Epidermal melanocyte (primary cell): ENCODE data around the gene IFNAR1.

Experiments used
- DNase-seq: peaks from one replicate; pipeline ENCODE4 v3.0.0; 2011; ENCODE audit warnings: low spot score; ENCODE audit not compliant: insufficient read length

IFNAR1 gene

GRCh38 chr21:33324291-33325221 is at the start of gene IFNAR1:
IFNAR1 (plus strand) TSS chr21:33324970; CDS start chr21:33325056, 86 bp downstream.
- peak; percentile 77 for DNase-seq

GRCh38 chr21:33278721-33279120 is 46.0 kb upstream of the IFNAR1 start:
- DNase-seq, result peak; percentile 26

- no peak for DNase-seq
Measured at GRCh38 chr21:33279330-33279820, 45.4 kb upstream of the IFNAR1 start.

DNA sequence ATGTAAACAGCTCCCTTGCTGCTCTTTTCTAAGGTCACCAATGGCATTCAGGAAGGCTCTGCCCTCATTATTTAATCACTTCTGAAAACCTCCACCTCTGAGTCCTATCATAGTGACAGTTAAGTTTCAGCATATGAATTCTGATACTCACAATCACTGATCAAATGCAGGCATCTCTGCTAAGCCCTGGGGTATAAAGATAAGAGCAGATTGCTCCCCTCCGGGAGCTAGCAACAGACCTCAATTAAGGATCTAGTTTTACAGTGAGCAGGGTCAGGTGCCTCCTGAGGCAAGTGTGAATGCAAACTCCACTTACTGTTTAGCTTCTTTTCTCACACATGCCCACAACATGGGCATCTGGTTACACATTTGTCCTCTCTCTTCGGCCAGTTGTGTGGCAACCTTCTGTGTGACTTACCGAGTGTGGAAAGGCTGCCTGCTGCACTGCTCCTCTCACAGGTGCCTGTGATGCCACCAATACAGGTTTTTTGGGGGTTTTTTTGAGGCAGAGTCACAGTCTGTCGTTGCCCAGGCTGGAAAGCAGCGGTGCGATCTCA is 43.6 kb upstream of the IFNAR1 start:
- no peak for DNase-seq

DNA sequence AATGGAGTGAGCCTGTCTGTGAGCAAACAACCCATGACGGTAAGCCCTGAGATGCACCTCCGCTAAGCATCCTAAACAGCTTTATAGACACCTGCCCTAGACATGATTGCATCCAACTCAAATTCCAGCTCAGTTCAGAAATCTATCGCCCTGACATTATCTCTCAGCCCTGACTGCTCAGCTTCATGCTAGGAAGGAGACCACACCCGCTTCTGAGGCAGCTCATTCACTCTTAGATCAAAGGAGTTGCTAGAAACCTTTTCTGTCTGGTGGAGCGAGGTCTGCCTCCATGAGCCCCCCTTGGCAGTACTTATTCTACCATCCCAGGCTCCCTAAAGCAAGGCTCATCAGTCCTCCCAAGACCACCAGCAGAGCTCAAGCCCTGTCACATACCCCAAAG is 41.6 kb upstream of the IFNAR1 start:
- DNase-seq, result no peak

- DNase-seq, result no peak
Measured at GRCh38 chr21:33286076-33286475, 38.7 kb upstream of the IFNAR1 start.

DNA sequence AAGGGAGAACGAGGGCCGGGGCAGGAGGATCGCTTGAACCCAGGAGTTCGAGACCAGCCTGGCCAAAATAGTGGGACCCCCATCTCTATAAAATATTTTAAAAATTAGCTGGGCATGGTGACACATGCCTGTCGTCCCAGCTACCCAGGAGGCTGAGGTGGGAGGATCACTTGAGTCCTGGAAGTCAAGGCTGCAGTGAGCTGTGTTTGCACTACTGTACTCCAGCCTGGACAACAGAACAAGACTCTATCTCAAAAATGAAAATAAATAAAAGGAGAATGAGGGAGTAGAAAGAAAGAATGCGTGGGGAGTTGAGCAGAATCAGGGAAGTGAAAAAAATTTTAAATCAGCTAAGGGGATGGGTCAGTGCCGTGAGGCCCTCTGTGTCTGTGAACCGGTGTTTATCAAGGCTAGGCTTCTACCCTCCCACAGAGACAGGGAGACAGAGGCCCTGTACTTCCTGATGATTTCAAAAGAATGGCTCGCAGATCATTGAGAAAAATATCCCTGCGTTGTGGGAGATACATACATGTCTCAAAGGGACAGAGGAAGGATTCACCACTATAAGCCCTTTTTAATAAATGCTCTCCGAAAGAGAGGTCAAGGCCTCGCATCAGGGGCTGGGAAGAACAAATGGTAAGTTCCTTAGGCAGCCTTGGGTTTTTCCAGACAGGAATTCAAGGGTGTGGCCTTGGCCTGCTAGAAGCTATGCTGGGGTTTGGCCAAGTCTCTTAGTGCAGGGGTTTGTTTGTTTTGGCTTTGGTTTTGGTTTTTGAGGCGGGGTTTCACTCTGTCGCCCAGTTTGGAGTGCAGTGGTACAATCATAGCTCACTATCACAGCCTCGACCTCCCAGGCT is 37.9 kb upstream of the IFNAR1 start:
- DNase-seq, result no peak

DNA sequence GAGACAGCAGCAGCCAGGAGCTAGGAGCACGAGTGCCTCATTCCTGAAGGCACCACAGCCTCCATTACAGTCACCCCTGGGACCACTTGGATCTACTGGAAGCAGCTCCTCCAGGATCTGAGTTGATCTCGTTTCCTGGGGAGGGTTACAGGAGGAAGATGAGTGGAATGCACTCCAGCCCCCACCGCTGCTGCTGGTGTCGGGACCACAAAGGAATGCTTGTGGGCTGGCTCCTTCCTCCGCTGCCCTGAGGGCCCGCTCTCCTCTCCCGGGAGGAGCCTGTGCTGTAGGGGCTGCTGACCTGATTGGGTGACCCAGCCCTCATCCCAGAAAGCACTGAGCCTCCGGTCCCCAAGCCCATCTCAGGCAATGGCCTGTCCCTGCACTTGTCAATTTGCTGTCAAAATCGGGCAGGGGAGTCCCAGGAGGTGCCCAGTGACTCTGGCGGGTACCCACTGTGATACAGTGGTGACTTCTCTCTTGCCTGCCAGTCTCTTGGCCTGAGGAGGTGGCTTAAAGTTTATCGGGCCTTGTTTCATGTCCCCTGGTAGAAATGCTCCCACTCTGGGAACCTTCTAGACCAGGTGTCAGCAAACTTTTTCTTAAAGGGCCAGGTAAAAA is 35.5 kb upstream of the IFNAR1 start:
- DNase-seq, result no peak

DNA sequence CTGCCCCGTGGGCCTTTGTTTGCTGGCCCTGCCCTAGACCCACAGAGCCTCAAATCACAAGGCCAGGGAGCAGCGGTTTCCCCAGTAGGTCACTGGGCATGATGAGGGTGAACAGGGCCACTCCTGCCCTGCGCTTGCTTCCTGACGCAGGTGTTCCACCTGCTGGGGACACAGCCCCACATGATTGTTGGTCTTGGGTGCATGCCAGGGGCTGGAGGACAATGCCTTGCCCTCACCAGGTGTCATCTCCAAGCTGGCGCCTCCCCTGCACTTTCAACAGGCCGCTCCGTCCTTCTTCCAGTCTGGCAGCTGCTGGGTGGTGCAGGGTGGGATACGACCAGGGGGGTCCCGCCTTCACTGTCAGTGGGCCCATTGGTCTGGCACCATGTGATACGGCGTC is 34.3 kb upstream of the IFNAR1 start:
- no peak for DNase-seq

GRCh38 chr21:33291686-33292085 is 33.1 kb upstream of the IFNAR1 start:
- no peak for DNase-seq

- no peak for DNase-seq
Measured at GRCh38 chr21:33292724-33293123, 32.0 kb upstream of the IFNAR1 start.

DNA sequence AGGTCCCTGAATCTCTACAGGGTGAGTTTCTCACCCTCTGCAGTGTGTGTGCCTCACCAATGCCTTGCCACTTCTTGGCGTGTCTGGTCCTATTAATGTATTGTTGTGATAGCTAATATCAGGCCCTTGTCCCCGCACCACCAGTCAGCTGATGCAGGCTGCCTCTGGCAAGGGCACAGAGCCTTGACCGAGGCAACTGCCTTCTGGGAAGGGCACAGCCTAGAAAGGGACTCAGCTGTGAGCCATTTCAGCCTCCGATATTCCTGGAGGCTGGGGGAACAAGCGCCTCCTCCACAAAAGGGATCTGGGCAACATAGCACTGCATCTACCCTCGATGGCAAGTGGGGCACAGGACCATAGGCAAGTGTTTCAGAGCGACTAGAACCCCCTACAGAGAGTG is 31.6 kb upstream of the IFNAR1 start:
- DNase-seq, result no peak

DNA sequence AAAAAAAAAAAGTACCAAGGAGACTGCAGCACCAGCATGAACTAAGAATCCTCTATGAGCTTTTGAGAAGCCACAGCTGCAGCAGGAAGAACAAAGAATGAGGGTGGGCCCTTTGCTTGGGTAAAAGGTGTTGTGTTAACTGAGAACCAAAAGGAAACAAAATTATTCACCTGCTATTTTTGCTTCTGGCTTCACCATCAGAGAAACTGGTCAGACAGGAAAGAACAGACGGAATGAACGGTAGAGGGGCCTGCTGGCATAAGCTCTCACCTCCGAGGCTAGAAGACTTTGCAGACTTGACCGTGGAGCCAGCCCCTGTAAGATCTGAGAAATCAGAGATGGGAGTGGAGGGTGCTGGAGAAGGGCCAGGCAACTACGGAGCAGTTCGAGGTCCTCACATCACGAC is 31.0 kb upstream of the IFNAR1 start:
- DNase-seq, result no peak

GRCh38 chr21:33296156-33296555 is 28.6 kb upstream of the IFNAR1 start:
- no peak for DNase-seq

GRCh38 chr21:33299181-33299752 is 25.5 kb upstream of the IFNAR1 start:
- no peak for DNase-seq

DNA sequence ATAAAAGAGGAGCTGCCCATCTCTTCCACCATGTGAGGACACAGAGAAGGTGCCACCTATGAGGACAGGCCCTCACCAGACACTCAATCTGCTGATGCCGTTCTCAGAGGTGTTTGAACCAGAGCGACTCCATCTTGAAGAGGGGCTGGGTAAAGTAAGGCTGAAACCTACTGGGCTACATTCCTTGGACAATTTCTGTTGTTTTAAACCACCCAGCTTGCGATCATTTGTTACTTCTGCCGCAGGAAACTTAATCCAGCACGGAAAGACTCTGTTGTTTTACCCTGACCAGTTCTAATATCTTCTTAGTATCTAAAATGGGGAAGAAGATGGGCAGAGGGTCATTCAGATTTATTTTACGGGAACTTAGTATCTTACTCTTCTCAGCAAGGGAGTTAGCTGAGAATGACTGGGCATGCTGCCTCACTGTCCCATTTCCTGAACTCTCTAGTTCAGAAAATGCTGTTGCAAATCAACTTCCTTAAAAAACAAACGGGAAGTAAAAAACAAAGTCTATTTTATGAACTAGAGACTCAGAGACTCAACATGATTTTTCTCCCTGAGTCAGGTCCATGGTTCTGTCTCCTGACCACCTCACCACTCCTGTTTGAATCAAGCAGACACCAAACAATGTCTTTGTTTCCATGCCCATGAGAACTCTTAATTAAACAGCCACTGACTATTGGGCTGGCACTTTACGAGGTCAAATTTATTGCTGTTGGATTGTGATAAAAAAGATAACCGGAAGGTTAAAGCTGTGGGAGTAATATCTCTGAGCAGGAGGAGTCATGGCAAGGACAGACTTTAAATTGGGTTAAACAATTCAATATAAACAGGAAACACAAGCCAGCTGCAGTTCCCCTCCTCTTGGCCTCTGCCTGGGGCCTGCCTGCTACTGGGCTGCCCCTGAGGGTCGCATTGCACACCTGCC is 23.8 kb upstream of the IFNAR1 start:
- no peak for DNase-seq

DNA sequence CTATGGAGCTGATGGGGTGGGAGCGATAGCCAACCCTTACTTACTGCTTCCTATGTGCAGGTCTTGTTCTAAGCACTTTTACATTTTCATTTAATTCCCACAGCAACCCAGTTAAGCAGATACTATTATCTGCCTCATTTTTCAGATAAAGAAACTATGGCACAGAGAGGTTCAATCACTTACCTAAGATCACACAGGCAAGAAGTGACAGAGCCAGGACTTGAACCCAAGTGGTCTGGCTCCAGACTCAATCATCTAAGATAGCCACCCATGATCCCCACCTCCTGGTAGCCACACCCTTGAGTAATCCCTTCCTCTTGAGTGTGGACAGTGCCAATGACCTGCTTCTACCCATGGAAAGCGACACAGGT is 23.2 kb upstream of the IFNAR1 start:
- no peak for DNase-seq

GRCh38 chr21:33302055-33302454 is 22.7 kb upstream of the IFNAR1 start:
- DNase-seq, result no peak

GRCh38 chr21:33302796-33303195 is 22.0 kb upstream of the IFNAR1 start:
- no peak for DNase-seq

DNA sequence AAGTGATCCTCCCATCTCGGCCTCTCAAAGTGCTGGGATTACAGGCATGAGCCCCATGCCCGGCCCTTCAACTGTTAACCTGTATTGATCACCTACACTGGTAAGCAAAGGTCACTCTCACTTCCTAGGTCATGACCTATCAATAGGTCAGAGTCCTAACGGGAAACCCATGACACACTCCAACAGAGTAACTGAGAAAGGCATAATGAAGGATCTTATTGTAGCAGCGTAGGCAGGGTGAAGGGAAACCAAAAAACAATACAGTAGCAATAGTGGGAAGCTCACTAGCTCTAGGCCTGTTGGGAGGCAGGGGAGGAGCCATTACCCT is 19.5 kb upstream of the IFNAR1 start:
- DNase-seq, result no peak
